ENCODE data around the gene VWF. TPM values are rescaled to one million over a fixed set of nuclear protein-coding genes. Genes with fewer than 3 reads are reported as not detected.

Gene VWF
- total and polyA plus RNA-seq, 10 of the 15 experiments (the other 5 are each of a cell fraction or from before 2014, with no cell fraction given): 0.08 to 0.23 TPM; not detected in 8

DNA sequence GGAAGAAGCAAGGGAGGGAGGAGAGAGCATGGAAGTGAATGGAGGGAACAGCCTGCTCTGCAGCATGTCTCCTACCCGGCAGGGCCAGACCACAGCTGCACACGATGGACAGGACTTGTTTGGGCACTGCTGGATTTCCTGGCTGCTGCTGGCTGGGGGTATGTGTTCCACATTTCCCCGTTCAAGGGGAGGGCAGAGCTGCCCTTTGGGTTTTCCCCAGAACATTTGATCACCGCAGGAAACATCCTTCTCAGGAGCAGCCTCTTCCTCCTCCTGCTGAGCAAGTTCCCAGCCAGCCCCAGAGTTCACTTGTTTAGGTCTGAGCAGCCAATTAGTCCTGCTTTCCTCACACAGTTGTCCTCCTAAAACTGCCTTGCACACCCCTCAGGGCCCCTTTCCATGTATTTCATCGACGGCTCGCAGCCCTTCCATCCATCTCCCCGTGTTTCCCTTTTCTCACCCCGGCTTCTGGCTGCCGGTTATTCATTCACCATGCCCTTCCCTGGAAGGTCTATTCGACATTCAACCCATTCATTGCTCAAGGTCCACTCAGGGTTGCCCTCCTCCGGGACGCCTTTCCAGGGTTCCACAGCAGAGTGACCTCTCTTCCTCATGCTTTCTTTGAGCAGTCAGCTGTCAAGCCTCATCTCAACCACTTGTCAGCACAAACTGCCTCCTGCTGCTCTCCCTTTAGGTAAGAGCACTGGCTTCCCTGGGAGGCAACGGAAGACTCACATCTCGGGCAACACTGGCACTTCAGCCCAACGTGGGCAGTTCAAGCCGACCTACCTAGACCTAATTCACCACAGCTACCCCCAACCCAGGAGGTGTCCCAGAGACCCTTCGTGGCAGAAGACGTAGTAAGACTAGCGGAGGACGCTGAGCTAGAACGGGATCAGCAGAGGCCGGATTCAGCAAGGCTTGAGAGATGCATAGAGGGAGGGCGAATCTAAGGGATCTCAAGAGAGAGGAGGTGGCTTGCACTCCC, 159.3 kb downstream of the VWF start (continued):
- TF ChIP-seq, protein P1, sequence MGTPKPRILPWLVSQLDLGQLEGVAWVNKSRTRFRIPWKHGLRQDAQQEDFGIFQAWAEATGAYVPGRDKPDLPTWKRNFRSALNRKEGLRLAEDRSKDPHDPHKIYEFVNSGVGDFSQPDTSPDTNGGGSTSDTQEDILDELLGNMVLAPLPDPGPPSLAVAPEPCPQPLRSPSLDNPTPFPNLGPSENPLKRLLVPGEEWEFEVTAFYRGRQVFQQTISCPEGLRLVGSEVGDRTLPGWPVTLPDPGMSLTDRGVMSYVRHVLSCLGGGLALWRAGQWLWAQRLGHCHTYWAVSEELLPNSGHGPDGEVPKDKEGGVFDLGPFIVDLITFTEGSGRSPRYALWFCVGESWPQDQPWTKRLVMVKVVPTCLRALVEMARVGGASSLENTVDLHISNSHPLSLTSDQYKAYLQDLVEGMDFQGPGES (IDR thresholded peaks at IDR 0.05): no peak
- no peak for TF ChIP-seq JUND (IDR thresholded peaks at IDR 0.05; ENCODE audit: low read depth, low read length)

DNA sequence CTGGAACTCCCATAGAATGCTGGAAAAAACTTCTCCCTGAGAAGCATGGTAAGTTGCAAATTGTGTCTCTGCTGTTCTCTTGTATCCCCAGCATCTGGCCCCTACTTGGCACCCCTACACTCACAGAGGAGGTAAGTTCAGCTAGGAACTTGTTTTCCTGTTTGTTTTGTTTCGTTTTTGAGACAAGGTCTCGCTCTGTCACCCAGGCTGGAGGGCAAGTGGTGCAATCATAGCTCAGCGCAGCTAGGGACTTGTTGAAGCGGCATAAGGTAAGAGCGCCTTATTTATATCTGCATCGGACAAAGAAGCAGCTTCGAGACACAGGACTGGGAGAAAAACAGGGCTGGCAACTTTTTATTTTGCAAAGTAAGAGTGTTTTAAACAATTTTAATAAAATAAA, 161.0 kb downstream of the VWF start:
- ChIA-PET RAD21 (ENCODE audit: unreplicated experiment) (no interaction called here), CTCF (interaction anchor here (1.2 to 2.4 kb wide), 4 partner anchors 12 to 74 kb away, joined by 3 to 10 read pairs (median 7); no protein-coding TSS in a partner anchor), POLR2A (no interaction called here), SMC1A (ENCODE audit: uncharacterized antibody, unreplicated experiment) (interaction anchor here (0.8 to 1.6 kb wide), 2 partner anchors 26 to 27 kb away, joined by 3 to 4 read pairs; no protein-coding TSS in a partner anchor)
- H4K20me1 ChIP-seq (ENCODE audit: control insufficient read depth, insufficient read depth): no peaks in the 10 kb centered on the region
- ATAC-seq (no peak), FAIRE-seq (no peak), DNase-seq (ENCODE audit: low read depth, low spot score) (no peak)
- no peak overlapping the region for H3K4me2 ChIP-seq (ENCODE audit: control insufficient read depth, insufficient read depth)
- H3K4me1 ChIP-seq (ENCODE audit: control insufficient read depth, insufficient read depth, low read length): no peaks in the 10 kb centered on the region
- H3K27ac ChIP-seq (ENCODE audit: control insufficient read depth, insufficient read depth): no peak overlapping the region
- no peak overlapping the region for H2AFZ ChIP-seq (ENCODE audit: control insufficient read depth, low read depth, low read length)
- no peak overlapping the region for H3K4me3 ChIP-seq
- H3K27me3 ChIP-seq (replicated peaks in 1 of 2; ENCODE audit: control insufficient read depth in 2 of 2, insufficient read depth in 2 of 2, low read length in 1 of 2): no peaks in the 10 kb centered on the region; a peak in 1 of 4 replicates
- no peaks in the 10 kb centered on the region for H3K79me2 ChIP-seq (ENCODE audit: control insufficient read depth, insufficient read depth, low read length)
- H3K9me3 ChIP-seq (replicated peaks; ENCODE audit: control insufficient read depth, insufficient read depth, low read length): no peaks in the 10 kb centered on the region
- intact Hi-C loops (cut with micrococcal nuclease; ENCODE audit: unreplicated experiment) (no loop called here), in situ Hi-C loops (cut with MboI) (no loop called here)
- no peaks in the 10 kb centered on the region for H3K36me3 ChIP-seq (ENCODE audit: control insufficient read depth in 2 of 2, insufficient read depth in 2 of 2, low read length in 1 of 2)
- BruUV-seq (replicated peaks): no TSS peak
- H3K9ac ChIP-seq (ENCODE audit: control insufficient read depth, insufficient read depth, low read length): no peak overlapping the region
- 67% methylated on average over 7 of the region's 7 CpGs for WGBS (ENCODE audit: insufficient coverage, insufficient replicate concordance, low lambda C conversion rate, missing lambda C conversion rate)
- TF ChIP-seq ETV6 (conservative IDR thresholded peaks at IDR 0.05 in 1 of 2, IDR thresholded peaks at IDR 0.05 in 1 of 2; ENCODE audit: borderline replicate concordance in 1 of 2, low read depth in 1 of 2) (no peak), POLR2AphosphoS5 (IDR thresholded peaks at IDR 0.05; ENCODE audit: low read length) (no peak), ZNF207 (IDR thresholded peaks at IDR 0.05; ENCODE audit: borderline replicate concordance) (no peak), SMARCA5 (IDR thresholded peaks at IDR 0.05) (no peak), JUNB (IDR thresholded peaks at IDR 0.05) (no peak), PAX5 (IDR thresholded peaks at IDR 0.05; ENCODE audit: borderline replicate concordance, low read depth, low read length) (no peak), TAF1 (IDR thresholded peaks at IDR 0.05; ENCODE audit: borderline replicate concordance, low read depth, low read length) (no peak), MEF2A (IDR thresholded peaks at IDR 0.05; ENCODE audit: insufficient read depth, low read depth, low read length) (no peak)
- TF ChIP-seq, protein P2, sequence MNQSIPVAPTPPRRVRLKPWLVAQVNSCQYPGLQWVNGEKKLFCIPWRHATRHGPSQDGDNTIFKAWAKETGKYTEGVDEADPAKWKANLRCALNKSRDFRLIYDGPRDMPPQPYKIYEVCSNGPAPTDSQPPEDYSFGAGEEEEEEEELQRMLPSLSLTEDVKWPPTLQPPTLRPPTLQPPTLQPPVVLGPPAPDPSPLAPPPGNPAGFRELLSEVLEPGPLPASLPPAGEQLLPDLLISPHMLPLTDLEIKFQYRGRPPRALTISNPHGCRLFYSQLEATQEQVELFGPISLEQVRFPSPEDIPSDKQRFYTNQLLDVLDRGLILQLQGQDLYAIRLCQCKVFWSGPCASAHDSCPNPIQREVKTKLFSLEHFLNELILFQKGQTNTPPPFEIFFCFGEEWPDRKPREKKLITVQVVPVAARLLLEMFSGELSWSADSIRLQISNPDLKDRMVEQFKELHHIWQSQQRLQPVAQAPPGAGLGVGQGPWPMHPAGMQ (IDR thresholded peaks at IDR 0.05; ENCODE audit: borderline replicate concordance): no peak
- TF ChIP-seq, protein P3, sequence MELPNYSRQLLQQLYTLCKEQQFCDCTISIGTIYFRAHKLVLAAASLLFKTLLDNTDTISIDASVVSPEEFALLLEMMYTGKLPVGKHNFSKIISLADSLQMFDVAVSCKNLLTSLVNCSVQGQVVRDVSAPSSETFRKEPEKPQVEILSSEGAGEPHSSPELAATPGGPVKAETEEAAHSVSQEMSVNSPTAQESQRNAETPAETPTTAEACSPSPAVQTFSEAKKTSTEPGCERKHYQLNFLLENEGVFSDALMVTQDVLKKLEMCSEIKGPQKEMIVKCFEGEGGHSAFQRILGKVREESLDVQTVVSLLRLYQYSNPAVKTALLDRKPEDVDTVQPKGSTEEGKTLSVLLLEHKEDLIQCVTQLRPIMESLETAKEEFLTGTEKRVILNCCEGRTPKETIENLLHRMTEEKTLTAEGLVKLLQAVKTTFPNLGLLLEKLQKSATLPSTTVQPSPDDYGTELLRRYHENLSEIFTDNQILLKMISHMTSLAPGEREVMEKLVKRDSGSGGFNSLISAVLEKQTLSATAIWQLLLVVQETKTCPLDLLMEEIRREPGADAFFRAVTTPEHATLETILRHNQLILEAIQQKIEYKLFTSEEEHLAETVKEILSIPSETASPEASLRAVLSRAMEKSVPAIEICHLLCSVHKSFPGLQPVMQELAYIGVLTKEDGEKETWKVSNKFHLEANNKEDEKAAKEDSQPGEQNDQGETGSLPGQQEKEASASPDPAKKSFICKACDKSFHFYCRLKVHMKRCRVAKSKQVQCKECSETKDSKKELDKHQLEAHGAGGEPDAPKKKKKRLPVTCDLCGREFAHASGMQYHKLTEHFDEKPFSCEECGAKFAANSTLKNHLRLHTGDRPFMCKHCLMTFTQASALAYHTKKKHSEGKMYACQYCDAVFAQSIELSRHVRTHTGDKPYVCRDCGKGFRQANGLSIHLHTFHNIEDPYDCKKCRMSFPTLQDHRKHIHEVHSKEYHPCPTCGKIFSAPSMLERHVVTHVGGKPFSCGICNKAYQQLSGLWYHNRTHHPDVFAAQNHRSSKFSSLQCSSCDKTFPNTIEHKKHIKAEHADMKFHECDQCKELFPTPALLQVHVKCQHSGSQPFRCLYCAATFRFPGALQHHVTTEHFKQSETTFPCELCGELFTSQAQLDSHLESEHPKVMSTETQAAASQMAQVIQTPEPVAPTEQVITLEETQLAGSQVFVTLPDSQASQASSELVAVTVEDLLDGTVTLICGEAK (IDR thresholded peaks at IDR 0.05; ENCODE audit: borderline replicate concordance): no peak
- TF ChIP-seq, protein P4, sequence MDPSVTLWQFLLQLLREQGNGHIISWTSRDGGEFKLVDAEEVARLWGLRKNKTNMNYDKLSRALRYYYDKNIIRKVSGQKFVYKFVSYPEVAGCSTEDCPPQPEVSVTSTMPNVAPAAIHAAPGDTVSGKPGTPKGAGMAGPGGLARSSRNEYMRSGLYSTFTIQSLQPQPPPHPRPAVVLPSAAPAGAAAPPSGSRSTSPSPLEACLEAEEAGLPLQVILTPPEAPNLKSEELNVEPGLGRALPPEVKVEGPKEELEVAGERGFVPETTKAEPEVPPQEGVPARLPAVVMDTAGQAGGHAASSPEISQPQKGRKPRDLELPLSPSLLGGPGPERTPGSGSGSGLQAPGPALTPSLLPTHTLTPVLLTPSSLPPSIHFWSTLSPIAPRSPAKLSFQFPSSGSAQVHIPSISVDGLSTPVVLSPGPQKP (IDR thresholded peaks at IDR 0.05; ENCODE audit: low read depth, low read length): no peak
